HEK293 (cell line): Measurements from ENCODE around the gene ARPC5L.

Experiments used
- CTCF ChIA-PET: fragments of 350-600 bp; formaldehyde crosslinking; extraction: SDS; loops from one replicate; lab custom pipeline; 2021; ENCODE audit warnings: antibody characterized with exemption; lab: Yijun Ruan, JAX
- POLR2A ChIA-PET: fragments of 300-600 bp; formaldehyde crosslinking; extraction: SDS; loops from one replicate; lab custom pipeline; 2020; ENCODE audit warnings: antibody characterized with exemption, inconsistent platforms; lab: Yijun Ruan, JAX
- H3K27ac ChIP-seq: fragments of 200-500 bp; sonication (Bioruptor generic); 2 replicates; pipeline ENCODE4 v1.5.1; 2014; ENCODE audit warnings: low read depth, low read length, control low read depth, inconsistent platforms; ENCODE audit errors: extremely low read depth
- H3K36me3 ChIP-seq, 2 experiments: fragments of 200-500 bp in 1 of 2; sonication (Bioruptor generic) in 1 of 2; 1 replicate in 1 of 2; 2 replicates in 1 of 2; pipeline ENCODE4 v1.5.1; 2014 to 2017; ENCODE audit warnings: inconsistent platforms in 2 of 2, low read length in 2 of 2; ENCODE audit not compliant: control insufficient read depth in 2 of 2, insufficient read depth in 1 of 2
- H3K4me1 ChIP-seq: fragments of 200-500 bp; sonication (Bioruptor generic); 2 replicates; pipeline ENCODE4 v1.5.1; 2014; ENCODE audit warnings: mild to moderate bottlenecking, low read length, inconsistent platforms; ENCODE audit not compliant: control insufficient read depth, insufficient read depth
- H3K4me3 ChIP-seq: 2 replicates; pipeline ENCODE4 v1.5.1; 2011; ENCODE audit warnings: low read depth, mild to moderate bottlenecking, control low read depth, low read length, moderate library complexity
- H3K9me3 ChIP-seq: fragments of 200-500 bp; sonication (Bioruptor generic); 2 replicates; pipeline ENCODE4 v1.5.1; 2014; ENCODE audit warnings: low read depth, low read length, inconsistent platforms; ENCODE audit not compliant: control insufficient read depth, insufficient read depth
- EGR2 ChIP-seq: fragments of 450-650 bp; formaldehyde crosslinking; IDR thresholded peaks from 2 replicates; pipeline ENCODE4 v1.5.1; 2016; ENCODE audit warnings: low read depth, missing biosample characterization, missing genetic modification characterization
- KLF1 ChIP-seq: fragments of 450-650 bp; formaldehyde crosslinking; IDR thresholded peaks from 2 replicates; pipeline ENCODE4 v1.5.1; 2016; ENCODE audit warnings: missing biosample characterization, missing genetic modification characterization
- KLF16 ChIP-seq: fragments of 450-650 bp; formaldehyde crosslinking; IDR thresholded peaks from 2 replicates; pipeline ENCODE4 v1.5.1; 2017; ENCODE audit warnings: missing biosample characterization, missing genetic modification characterization
- KLF9 ChIP-seq: fragments of 450-650 bp; formaldehyde crosslinking; IDR thresholded peaks from 2 replicates; pipeline ENCODE4 v1.5.1; 2016; ENCODE audit warnings: missing biosample characterization, missing genetic modification characterization, low read depth
- MEIS1 ChIP-seq: sonication (generic); formaldehyde crosslinking; IDR thresholded peaks from 2 replicates; pipeline ENCODE4 v1.8.1; 2022; ENCODE audit warnings: missing genetic modification reagents, mild to moderate bottlenecking, borderline replicate concordance
- OSR2 ChIP-seq: fragments of 450-650 bp; formaldehyde crosslinking; IDR thresholded peaks from 2 replicates; pipeline ENCODE4 v1.5.1; 2016; ENCODE audit warnings: missing biosample characterization, missing genetic modification characterization
- WT1 ChIP-seq: fragments of 450-650 bp; formaldehyde crosslinking; IDR thresholded peaks from 2 replicates; pipeline ENCODE4 v1.5.1; 2016; ENCODE audit warnings: missing biosample characterization, missing genetic modification characterization
- ZBTB17 ChIP-seq: fragments of 450-650 bp; formaldehyde crosslinking; IDR thresholded peaks from 2 replicates; pipeline ENCODE4 v1.5.1; 2016; ENCODE audit warnings: missing biosample characterization, missing genetic modification characterization
- ZBTB8A ChIP-seq: fragments of 450-650 bp; formaldehyde crosslinking; IDR thresholded peaks from 2 replicates; pipeline ENCODE4 v1.5.1; 2016; ENCODE audit warnings: missing biosample characterization, missing genetic modification characterization
- ZFHX2 ChIP-seq: fragments of 450-650 bp; formaldehyde crosslinking; conservative IDR thresholded peaks from 2 replicates; pipeline ENCODE4 v1.5.1; 2016; ENCODE audit warnings: missing biosample characterization, missing genetic modification characterization
- ZIC2 ChIP-seq: fragments of 450-650 bp; formaldehyde crosslinking; IDR thresholded peaks from 2 replicates; pipeline ENCODE4 v1.5.1; 2016; ENCODE audit warnings: missing biosample characterization, missing genetic modification characterization
- ZNF473 ChIP-seq: fragments of 450-650 bp; formaldehyde crosslinking; IDR thresholded peaks from 2 replicates; pipeline ENCODE4 v1.5.1; 2017; ENCODE audit warnings: missing biosample characterization, missing genetic modification characterization
- ZNF600 ChIP-seq: fragments of 450-650 bp; formaldehyde crosslinking; IDR thresholded peaks from 2 replicates; pipeline ENCODE4 v1.5.1; 2016; ENCODE audit warnings: missing biosample characterization, missing genetic modification characterization
- ZNF830 ChIP-seq: fragments of 450-650 bp; IDR thresholded peaks from 2 replicates; pipeline ENCODE4 v1.5.0; 2018; ENCODE audit warnings: missing biosample characterization, missing genetic modification characterization, low read depth, mild to moderate bottlenecking, moderate library complexity
- ZXDB ChIP-seq: fragments of 450-650 bp; formaldehyde crosslinking; IDR thresholded peaks from 2 replicates; pipeline ENCODE4 v1.5.1; 2016; ENCODE audit warnings: missing biosample characterization, missing genetic modification characterization
- TF ChIP-seq, protein P1 (sequence below): fragments of 450-650 bp; formaldehyde crosslinking; IDR thresholded peaks from 2 replicates; pipeline ENCODE4 v1.5.1; 2016; ENCODE audit warnings: missing biosample characterization, missing genetic modification characterization
- TF ChIP-seq, protein P2 (sequence below): fragments of 450-650 bp; formaldehyde crosslinking; IDR thresholded peaks from 2 replicates; pipeline ENCODE4 v1.5.1; 2017; ENCODE audit warnings: missing biosample characterization, missing genetic modification characterization
- TF ChIP-seq, protein P3 (sequence below): IDR thresholded peaks from 2 replicates; pipeline ENCODE4 v1.6.1; 2011; ENCODE audit warnings: mild to moderate bottlenecking, low read depth, low read length, borderline replicate concordance
- TF ChIP-seq, protein P4 (sequence below): fragments of 450-650 bp; formaldehyde crosslinking; IDR thresholded peaks from 2 replicates; pipeline ENCODE4 v1.5.1; 2016; ENCODE audit warnings: missing biosample characterization, missing genetic modification characterization
- TF ChIP-seq, protein P5 (sequence below): fragments of 450-650 bp; formaldehyde crosslinking; IDR thresholded peaks from 2 replicates; pipeline ENCODE4 v1.5.1; 2016; ENCODE audit warnings: missing biosample characterization, missing genetic modification characterization

Gene ARPC5L

DNA sequence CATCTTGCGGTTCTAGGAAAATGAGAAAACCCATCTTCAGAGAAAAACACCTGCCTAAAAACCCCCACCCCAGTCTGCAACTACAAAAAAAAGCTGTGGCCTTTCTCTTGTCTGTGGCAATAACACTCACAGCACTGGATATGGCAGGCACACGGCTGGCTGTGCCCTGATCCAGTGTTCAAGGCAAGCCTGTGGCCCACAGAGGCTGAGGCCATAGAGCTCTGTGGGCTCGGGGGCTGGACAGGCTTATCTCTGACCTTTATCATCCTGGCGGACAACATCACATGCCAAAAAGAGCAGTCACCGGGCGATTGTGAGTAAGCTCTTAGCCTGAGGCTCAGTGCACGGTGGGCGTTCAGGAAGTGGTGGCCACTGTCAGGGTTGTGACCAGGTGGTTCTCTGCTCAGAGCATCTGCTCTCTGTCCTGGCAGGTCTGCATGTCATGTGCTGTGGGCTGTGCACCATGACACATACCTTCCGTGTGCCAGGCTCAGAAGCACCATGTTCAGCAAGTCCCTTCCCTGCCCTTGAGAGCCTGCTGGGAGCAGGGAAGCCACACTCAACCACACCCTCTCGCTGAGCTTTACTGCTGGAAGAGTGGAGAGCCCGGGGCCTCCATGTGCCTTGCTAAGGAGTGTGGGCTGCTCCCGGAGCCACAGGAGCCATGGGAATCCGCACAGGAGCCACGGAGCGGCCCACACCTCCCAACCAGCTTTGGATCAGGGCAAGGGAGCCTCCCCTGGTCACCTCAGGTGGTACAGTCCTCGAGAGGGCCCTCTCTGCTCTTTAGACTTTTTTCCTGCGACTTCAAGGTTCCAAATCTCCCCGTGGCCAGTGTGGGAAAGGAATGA, 43.3 kb upstream of the ARPC5L start:
- ChIA-PET CTCF (interaction anchor here (0.6 to 5.6 kb wide), 13 partner anchors 13 to 63 kb away, joined by 3 to 43 read pairs (median 4); partner anchors contain the start of genes NR6A1, OLFML2A and WDR38), POLR2A (interaction anchor here (1.1 to 1.5 kb wide), 4 partner anchors 13 to 43 kb away, joined by 3 to 4 read pairs (median 3); partner anchors contain the start of gene RPL35)
- H3K27ac ChIP-seq, result no peak overlapping the region
- H3K9me3 ChIP-seq, result no peaks in the 10 kb centered on the region
- no peaks in the 10 kb centered on the region for H3K4me1 ChIP-seq
- no peaks in the 10 kb centered on the region for H3K36me3 ChIP-seq
- TF ChIP-seq, protein P1, sequence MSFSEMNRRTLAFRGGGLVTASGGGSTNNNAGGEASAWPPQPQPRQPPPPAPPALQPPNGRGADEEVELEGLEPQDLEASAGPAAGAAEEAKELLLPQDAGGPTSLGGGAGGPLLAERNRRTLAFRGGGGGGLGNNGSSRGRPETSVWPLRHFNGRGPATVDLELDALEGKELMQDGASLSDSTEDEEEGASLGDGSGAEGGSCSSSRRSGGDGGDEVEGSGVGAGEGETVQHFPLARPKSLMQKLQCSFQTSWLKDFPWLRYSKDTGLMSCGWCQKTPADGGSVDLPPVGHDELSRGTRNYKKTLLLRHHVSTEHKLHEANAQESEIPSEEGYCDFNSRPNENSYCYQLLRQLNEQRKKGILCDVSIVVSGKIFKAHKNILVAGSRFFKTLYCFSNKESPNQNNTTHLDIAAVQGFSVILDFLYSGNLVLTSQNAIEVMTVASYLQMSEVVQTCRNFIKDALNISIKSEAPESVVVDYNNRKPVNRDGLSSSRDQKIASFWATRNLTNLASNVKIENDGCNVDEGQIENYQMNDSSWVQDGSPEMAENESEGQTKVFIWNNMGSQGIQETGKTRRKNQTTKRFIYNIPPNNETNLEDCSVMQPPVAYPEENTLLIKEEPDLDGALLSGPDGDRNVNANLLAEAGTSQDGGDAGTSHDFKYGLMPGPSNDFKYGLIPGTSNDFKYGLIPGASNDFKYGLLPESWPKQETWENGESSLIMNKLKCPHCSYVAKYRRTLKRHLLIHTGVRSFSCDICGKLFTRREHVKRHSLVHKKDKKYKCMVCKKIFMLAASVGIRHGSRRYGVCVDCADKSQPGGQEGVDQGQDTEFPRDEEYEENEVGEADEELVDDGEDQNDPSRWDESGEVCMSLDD (tag by site-specific recombination), result no peak
- TF ChIP-seq, protein P2, sequence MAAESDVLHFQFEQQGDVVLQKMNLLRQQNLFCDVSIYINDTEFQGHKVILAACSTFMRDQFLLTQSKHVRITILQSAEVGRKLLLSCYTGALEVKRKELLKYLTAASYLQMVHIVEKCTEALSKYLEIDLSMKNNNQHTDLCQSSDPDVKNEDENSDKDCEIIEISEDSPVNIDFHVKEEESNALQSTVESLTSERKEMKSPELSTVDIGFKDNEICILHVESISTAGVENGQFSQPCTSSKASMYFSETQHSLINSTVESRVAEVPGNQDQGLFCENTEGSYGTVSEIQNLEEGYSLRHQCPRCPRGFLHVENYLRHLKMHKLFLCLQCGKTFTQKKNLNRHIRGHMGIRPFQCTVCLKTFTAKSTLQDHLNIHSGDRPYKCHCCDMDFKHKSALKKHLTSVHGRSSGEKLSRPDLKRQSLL (tag by site-specific recombination), result no peak
- TF ChIP-seq KLF9 (tag by site-specific recombination) (0 out of 2 replicates have a peak, but pooled peaks have one; percentile 21), KLF1 (tag by site-specific recombination) (0 out of 2 replicates have a peak, but pooled peaks have one; percentile 35), WT1 (tag by site-specific recombination) (no peak), MEIS1 (CRISPR knock-in tag) (no peak), ZFHX2 (tag by site-specific recombination) (0 out of 2 replicates have a peak, but pooled peaks have one; percentile 34), EGR2 (tag by site-specific recombination) (peak; percentile 37; the same call in 1 of the 2 replicates), ZXDB (no peak), ZNF600 (tag by site-specific recombination) (peak; percentile 77), ZNF473 (tag by site-specific recombination) (no peak), ZBTB17 (peak; percentile 88; the same call in 1 of the 2 replicates), OSR2 (peak; percentile 73), ZIC2 (tag by site-specific recombination) (peak; percentile 61), ZBTB8A (tag by site-specific recombination) (0 out of 2 replicates have a peak, but pooled peaks have one; percentile 12), ZNF830 (tag by site-specific recombination) (no peak), KLF16 (tag by site-specific recombination) (no peak)
- TF ChIP-seq, protein P3, sequence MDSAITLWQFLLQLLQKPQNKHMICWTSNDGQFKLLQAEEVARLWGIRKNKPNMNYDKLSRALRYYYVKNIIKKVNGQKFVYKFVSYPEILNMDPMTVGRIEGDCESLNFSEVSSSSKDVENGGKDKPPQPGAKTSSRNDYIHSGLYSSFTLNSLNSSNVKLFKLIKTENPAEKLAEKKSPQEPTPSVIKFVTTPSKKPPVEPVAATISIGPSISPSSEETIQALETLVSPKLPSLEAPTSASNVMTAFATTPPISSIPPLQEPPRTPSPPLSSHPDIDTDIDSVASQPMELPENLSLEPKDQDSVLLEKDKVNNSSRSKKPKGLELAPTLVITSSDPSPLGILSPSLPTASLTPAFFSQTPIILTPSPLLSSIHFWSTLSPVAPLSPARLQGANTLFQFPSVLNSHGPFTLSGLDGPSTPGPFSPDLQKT, result no peak
- TF ChIP-seq, protein P4, sequence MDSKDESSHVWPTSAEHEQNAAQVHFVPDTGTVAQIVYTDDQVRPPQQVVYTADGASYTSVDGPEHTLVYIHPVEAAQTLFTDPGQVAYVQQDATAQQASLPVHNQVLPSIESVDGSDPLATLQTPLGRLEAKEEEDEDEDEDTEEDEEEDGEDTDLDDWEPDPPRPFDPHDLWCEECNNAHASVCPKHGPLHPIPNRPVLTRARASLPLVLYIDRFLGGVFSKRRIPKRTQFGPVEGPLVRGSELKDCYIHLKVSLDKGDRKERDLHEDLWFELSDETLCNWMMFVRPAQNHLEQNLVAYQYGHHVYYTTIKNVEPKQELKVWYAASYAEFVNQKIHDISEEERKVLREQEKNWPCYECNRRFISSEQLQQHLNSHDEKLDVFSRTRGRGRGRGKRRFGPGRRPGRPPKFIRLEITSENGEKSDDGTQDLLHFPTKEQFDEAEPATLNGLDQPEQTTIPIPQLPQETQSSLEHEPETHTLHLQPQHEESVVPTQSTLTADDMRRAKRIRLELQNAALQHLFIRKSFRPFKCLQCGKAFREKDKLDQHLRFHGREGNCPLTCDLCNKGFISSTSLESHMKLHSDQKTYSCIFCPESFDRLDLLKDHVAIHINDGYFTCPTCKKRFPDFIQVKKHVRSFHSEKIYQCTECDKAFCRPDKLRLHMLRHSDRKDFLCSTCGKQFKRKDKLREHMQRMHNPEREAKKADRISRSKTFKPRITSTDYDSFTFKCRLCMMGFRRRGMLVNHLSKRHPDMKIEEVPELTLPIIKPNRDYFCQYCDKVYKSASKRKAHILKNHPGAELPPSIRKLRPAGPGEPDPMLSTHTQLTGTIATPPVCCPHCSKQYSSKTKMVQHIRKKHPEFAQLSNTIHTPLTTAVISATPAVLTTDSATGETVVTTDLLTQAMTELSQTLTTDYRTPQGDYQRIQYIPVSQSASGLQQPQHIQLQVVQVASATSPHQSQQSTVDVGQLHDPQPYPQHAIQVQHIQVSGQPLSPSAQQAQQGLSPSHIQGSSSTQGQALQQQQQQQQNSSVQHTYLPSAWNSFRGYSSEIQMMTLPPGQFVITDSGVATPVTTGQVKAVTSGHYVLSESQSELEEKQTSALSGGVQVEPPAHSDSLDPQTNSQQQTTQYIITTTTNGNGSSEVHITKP (tag by site-specific recombination), result peak; percentile 88
- TF ChIP-seq, protein P5, sequence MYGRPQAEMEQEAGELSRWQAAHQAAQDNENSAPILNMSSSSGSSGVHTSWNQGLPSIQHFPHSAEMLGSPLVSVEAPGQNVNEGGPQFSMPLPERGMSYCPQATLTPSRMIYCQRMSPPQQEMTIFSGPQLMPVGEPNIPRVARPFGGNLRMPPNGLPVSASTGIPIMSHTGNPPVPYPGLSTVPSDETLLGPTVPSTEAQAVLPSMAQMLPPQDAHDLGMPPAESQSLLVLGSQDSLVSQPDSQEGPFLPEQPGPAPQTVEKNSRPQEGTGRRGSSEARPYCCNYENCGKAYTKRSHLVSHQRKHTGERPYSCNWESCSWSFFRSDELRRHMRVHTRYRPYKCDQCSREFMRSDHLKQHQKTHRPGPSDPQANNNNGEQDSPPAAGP (tag by site-specific recombination), result 0 out of 2 replicates have a peak, but pooled peaks have one; percentile 36
- H3K4me3 ChIP-seq, result no peak overlapping the region
